GM18499 (cell line): ENCODE data around the gene GPATCH2L.

Experiments
- ATAC-seq: cut with Tn5 transposase; IDR thresholded peaks from one replicate; pipeline ENCODE4 v1.9.1; 2021; ENCODE audit warnings: moderate number of reproducible peaks; ENCODE audit not compliant: insufficient read depth, unreplicated experiment

GPATCH2L gene

DNA sequence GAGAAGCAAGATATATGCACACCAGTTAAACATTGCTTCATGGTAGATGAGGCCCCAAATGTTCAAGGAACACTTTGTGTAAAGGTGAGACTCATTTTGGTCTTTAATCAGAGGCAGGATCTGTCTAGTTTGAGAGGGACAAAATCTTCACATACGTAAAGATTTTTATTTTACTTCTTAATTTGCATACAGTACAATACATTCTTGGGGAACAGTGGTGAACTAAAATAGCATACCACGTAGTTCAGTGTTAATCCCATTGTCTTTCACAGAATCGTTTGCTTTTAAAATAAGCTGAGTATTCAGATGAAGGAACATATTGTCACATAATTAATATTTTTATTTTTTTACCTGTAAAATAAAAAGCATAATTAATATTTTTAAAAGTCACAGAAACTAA, 43.3 kb downstream of the GPATCH2L start:
- ATAC-seq = no peak

DNA sequence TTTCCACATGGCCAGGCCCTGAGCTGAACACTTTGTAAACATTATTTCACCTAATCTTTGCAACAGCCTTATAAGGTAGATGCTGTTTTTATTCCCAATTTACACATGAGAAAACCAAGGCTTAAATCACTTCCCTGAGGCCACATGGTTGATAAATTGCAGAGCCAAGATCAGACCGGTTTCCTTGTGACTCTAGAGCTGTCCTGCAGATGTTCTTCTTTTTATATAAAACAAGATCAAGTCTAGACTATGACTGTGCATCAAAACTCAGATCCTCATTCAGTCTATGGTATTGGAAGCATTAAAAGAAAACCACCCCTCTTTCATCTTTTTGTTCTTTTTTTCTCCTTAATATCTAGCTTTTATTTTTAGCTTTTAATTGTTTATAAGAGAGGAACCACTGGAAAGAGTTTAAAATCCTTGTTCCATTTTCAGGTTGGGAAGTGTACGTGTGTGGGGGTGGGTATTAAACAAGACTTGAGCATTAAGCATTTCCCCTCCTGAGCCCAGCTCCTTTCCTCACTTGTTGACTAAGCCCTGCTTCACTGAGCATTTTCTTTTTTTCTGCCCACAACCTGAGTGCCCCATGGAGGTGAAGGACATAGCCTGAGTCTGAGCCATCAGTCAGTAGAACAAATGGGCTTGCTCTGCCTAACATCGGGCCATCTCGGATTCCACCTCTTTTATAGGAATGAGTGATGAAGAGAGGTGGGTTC, 45.4 kb downstream of the GPATCH2L start:
- ATAC-seq = no peak

DNA sequence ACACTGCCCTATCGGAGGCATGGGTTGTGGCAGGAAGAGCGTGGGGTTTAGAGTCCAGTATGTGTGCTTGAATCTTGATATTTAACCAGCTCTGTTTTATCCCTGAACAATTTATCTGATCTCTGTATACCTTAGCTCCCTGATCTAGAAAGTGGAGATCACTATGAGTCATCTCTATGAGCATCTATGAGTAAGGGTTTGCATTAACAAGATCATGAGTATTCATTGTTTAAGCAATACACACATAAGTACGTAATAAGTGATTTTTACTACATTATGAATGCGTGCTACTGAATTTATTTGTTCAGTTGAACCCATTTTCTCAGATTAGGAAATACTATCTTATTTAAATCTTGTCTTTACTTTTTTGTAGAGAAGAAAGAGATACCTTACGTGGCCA, 49.4 kb downstream of the GPATCH2L start:
- no peak for ATAC-seq

DNA sequence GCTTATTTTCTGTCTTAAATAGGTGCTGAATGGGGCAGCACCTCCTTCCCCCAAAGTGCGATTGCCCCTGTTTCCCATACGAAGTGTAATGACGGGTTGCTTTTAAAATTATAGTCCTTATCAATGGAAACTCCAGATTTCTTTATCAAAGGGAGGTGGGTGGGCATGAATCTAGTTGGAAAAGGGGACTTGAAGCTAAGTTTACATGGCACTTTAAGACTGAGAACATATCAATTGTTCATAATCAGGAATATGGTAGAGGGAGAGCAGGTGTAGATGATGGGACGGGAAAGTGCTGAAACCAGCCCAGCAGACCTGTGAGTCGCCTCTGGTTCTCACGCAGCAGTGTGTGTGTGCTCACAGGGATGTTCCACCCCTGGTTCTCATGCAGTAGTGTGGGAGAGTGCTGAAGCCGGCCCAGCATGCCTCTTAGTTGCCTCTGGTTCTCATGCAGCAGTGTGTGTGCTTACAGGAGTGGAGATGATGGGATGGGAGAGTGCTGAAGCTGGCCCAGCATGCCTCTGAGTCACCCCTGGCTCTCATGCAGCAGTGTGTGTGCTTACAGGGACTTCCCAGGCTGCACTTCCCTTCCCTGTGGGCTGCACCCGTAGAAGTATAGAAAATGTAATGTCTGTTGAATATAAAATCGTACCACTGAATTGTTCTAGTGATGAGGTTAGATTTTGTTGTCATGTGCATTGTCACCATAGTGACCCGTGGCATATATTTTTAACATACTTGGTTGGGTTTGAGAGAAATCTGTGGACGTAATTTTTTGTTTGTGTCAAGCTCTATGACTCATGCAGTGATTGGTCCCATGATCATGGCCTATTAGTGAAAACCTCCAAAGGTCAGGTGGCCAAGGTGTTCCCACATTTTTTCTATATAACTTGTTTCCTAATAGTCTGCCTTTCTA, 51.6 kb downstream of the GPATCH2L start:
- ATAC-seq = peak; percentile 61

DNA sequence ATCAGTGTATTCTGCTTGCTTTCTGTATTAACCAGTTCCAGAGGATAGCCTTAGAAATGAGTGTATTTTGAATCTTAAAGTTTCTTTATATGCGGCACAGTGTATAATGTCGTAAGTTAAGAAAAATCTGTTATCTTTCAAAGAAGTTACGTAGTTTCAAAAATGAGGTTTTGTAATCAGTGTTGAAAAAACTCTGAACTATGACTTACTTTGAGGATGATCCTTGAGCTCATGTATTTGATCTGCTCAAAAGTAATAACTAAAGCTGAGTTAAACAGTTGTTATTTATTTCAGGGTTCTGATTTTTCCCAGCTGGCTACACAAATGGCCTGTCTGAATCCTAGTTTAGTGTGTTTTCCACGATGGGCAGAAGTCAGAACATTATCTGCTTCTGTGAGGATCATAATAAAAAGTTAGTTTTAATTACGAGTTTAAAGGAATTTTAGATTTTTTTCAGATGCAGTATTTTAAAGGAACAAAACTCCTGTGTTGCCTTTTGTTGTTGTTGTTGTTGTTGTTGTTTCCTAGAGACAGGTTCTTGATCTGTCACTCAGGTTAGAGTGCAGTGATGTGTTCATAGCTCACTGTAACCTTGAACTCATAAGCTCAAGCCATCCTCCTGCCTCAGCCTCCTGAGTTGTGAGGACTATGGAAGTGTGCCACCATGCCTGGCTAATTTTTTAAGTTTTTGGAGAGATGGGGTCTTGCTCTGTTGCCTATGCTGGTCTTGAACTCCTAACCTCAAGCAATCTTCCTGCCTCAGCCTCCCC, 52.9 kb downstream of the GPATCH2L start:
- no peak for ATAC-seq

DNA sequence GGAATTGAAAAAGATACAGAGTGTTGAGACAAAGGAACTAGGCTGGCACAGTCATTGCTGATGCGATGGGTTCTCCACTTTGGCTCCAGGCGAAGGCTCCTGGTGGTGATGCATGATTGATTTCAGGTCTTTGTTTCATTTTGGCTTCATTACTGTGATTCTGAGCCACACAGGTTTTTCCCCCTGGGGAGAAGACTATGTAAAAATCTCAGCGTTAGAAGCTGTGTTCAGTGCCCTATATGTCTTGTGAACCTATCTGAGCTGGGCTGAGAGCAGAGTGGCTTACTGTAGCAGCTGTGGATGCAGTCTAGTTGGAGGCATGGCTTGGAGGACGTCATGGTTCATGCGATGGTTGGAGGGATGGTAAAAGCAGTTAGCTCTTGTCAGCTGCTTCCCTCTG, 54.0 kb downstream of the GPATCH2L start:
- no peak for ATAC-seq

DNA sequence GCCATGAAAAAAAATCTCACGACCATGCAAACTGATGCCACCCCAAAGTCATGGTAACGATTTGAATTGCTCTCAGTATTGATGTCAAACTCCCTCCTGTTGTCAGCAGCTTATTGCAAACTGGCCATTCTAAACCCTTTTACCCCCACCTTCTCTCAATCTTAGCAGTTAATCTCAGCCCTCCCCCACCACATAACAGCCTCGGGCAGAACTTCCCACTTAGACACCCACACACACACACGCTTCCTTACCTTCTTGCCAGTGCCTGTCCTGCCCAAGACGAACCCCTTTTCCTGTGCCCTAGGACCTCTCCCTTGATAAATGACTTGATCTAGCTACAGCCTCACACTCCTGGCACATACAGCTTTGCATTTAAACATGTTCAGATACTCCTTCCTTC, 56.6 kb downstream of the GPATCH2L start:
- no peak for ATAC-seq

DNA sequence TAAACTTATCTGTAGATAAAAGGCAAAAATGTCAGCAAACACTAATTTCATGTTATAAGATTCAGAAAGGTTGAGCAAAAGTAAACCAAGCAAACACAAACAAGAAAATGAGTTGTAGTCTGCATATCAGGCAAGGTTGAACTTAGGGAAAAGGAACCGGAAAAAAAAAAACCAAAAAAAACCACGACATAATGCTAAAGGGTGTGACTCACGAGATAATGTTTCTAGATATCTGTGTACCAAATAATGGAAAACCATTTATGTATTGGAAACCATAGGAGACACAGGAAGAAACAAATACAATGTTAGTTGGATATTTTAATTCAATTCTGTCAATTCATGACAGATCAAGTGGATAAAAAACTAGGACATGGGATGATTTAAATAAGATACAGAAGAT, 60.5 kb downstream of the GPATCH2L start:
- no peak for ATAC-seq

DNA sequence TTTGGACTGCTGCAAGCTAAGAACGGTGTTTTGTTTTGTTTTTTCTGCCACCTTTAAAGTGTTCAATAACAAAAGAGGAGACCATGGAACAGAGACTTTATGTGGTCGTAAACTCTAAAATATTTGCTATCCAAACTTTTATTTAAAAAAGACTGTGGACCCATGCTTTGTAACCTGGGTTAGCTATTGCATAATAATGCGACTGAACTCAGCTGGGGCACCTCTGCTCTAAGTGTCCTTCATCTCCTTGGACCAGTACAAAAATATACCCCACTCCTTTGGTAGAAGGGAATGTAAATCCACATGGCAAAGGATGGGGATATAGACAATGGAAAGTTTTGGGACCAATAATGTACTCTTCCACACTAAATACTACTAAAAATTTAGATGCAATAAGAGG, 65.5 kb downstream of the GPATCH2L start:
- no peak for ATAC-seq

DNA sequence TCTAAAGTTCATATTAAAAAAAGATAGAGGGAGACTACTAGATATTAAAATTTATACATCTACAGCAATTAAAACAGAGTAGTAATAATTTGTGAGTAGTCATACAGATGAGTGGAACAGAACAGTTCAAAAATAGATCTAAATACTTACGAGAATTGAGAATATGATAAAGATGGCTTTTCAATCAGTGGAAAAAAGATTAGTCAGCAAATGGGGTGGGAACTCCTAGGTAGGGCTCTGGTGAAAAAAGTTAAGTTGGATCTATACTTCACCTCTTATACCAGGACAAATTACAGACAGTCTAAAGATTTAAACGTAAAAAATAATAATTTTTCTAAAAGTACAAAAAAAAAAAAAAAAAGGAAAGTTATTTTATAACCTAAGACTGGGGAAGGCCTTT, 66.9 kb downstream of the GPATCH2L start:
- ATAC-seq = no peak

DNA sequence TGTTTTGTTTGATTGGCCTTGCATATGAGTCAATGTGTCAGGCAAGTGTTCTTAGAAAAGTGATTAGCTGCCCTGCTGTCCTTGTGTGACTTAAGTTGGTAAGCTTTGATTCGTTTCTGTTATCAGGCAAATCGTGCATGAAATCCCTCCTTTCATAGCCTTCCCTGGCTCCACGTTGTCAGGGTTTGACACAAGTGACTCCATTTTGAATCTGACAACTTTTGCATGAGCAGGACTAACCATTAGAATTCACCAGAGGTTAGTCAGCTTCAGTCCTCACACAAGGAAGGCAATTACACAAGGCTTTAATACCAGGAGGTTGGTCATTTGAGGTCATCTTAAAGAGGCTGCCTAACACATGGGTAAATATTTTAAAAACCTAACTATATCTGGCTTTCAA, 68.2 kb downstream of the GPATCH2L start:
- ATAC-seq = no peak

DNA sequence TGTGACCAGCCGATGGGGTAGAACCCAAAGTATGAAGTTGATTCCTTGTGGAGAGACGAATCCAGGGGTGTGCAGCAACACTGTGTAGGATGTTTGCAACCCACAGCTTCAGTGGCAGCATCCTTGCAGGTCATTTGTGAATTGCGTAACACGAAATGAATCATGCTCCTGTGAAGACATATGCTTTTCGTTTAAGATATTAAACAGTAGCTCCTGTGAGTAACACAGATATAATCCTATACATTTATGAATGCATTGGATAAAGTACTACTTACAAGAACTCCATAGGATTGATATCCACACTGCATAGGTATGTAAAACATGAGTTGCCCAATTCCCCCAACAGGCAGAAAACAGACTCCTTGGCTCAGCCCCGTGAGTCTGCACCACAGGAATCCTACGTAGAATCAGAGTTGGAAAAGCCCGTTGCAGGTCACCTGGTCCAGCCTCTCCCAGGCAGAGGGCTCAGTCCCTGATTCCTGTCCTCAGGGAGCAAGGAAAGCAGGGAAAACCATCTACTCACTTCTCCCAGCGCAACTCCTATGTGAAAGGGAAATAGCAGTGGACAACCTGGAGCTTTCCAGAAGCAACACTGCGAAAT, 75.8 kb downstream of the GPATCH2L start:
- no peak for ATAC-seq

DNA sequence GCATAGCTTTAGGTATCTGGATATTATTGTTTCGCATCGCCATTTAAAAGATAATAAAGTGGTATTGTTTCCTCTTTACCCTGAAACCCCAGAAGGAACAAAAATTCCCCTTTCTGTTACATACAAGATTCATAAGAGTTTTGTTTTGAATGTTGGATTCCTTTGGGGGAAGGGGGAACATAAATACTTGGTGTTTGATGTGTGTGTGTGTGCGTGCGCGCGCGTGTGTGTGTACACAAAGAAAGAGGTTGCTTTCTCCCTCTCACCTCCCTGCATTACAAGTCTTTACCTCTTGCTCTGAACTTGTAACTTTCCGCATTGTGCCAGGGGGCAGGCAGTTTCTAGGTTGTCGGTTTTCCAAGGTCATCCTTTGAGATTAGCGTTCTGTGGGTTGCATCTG, 76.4 kb downstream of the GPATCH2L start:
- no peak for ATAC-seq

DNA sequence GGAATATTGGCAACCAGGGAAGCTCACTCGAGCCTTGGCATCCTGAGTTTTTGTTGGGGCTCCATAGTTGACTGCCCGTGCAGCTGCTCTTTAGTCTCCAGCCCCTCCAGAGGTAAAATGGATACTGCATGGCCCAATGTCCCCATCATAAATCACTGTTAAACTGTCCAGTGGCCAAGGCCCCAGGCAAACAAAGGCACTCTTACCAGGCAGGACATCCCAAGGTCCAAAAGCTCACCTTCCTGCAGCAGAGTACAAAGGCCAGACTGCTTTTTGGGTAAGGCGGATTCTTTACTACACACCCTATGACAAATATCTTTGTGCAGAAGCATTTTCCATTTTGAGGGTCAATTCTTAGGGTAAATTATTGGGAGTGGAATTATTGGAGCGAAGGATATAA, 81.1 kb downstream of the GPATCH2L start:
- ATAC-seq = no peak

DNA sequence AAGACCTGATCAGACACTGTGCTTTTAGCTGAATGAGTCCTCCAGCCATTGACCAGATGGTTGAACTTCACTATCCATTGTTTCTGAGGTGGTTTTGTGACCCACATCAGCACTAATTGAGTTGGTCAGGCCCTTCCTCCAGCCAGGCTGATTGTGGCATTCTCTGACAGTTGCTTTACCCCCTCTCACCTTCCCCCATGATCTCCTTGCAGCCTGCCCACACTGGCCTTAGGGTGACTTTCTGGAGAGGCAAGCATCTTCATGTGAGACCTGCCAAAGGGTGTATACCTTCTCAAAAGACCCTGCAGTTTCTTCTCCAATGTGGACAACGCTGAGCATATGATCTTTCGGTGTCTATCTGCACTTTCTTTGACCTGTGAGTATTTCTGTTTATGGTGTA, 83.9 kb downstream of the GPATCH2L start:
- no peak for ATAC-seq

DNA sequence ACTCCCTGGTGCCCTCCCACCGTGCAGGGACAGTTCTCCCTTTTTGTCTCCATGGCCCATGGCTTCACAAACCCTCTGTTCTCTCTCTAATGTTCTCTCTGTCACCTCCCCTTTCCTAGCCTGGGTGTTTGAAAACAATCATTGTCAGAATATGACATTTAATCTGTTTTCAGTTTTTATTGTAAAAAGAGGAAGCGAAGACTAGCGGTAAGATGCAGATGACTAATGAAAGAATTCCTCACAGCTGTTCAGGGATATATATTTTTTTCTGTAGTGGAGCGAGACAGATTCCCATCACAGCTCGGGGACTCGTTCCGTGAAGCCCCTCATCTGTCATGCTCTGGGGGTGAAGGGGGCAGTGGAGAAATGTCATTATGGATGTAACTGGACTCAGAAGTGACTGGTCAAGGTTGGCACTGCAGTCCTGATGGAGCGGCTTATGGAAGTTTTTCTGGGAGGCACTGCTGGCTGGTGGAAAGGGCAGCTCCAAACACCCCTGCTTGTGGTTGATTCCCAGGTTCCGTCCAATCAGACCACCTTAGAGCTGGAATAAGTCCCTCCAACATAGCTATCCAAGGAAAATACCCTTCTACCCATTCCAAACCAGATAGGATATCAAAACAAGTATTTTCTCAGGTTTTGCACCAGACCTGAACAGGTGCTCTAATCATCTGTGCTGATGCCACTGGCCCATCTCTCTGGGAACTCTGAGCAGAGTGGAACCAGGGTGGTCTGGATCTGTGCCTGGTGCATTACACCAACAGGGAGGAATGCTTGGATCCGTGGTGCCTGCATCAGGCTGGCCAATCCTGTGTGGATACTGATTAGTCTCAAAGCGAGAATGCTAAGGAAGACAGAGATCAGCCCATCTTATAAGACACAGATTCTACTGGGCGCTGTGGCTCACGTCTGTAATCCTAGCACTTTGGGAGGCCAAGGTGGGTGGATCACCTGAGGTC, 84.7 kb downstream of the GPATCH2L start:
- ATAC-seq = no peak

DNA sequence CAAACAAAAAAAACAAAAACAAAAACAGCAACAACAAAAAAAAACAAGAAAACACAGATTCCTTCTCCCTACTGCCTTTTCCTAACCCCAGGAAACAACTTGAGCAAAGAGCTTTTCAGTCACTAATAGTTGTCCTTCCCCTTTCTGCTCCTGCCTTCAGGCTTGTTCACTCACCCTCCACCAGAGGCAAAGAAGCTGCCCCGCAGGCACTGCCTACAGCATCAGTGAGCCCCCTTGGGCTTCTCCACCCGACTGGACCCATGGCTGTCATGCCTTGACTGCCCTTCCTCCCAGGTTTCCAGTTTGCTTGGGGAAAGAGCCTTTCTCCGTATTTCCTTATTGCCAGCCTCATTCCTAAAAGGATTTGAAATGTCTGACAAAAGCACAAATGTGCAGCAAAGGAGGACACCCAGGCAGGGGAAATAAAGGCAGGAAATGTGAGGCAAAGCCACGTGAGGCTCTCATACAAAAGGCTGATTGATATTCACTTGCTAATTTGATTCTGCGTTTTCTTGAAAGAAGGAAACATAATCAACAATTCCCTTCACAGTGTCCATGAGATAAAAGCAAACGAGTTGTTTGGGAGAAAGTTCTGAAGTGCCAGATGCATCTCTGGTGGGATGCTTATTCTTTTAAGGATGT, 85.7 kb downstream of the GPATCH2L start:
- ATAC-seq = no peak

DNA sequence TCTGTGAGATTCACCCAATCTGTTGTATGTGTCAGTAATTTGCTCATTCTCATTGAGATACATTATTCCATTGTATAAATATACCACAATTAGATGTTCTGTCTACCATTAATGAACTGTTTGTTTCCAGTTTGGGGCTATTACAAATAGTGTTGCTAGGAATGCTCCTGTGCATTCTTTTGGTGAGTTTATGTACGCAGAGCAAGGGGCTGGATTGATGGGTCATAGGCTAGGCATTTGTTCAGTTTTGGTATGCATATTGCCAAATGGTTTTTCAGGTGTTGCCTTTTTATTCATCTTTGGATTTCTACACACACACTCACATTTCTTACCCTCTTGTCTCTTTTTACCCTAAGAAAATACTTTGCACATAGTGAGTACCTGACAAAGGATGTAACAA, 93.4 kb downstream of the GPATCH2L start:
- no peak for ATAC-seq

DNA sequence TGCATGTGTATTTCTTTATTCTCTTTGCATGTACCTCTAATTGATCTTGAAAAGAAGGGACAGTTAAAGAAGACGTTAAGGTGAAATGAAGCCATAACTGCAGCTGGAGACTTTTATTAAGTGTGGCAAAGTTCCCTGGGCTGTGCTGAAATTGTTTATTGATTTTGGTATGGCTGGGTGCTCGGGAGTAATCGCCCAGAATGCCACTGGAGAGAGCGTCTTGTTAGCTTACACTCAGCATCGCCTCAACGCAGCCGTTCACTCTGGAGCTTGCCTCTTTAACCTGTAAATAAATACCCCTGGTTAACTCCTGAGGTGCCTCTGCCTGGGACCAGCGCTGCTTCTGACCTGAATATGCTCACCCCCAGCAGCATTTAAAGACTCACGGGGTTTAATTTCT, 98.6 kb downstream of the GPATCH2L start:
- ATAC-seq = no peak
